Activated naive CD8-positive, alpha-beta T cell treated with anti-CD3 and anti-CD28 coated beads, Interleukin-2, amount 50 U/mL, for 16 hours (primary cell): ENCODE results near the gene CUBN.
A peak's percentile ranks its signal among the peaks of the same experiment; 100 is the strongest.
"Not testable (repeated sequence)": the region's sequence is repeated elsewhere in the genome, so short reads cannot be mapped to it uniquely, and the experiment has no call there.

ENCODE experiments used
- DNase-seq: peaks from one replicate; pipeline ENCODE4 v3.0.0-alpha.2; 2020; ENCODE audit warnings: low read depth, low spot score

CUBN gene

DNA sequence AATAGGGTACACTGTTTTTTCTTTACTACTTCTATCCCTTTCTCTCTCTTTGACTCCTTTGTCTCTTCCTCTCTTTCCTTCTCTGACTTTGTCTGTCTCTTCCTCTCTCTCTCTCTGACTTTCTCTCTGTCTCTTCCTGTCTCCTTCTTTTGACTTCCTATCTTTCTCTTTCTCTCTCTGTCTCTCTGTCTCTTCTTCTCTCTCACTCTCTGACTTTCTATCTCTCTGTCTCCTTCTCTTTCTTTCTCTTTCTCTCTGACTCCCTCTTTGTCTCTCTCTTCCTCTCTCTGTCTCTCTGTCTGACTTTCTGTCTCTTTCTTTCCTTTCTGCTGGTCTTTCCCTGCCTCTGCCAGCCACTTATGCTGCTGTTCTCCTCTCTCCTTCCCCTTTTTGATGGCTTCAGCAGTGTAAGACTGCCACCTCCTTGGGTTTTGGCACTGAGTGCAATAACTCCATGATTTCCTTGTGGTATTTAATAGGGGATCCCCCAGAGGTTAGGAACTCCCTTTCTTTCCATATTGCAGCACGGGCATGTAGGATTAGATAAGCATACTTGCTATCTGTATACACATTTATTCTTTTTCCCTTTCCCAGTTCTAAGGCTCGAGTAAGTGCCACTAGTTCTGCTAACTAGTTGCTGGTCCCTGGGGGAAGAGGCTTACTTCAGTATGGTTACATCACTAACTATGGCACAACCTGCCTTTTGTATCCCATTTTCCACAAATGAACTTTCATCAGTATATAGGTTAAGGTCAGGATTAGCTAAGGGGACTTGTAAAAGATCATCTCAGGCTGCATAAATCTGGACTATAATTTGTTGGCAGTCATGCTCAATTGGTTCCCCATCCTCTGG lies 116.3 kb downstream of the CUBN start:
- not testable (repeated sequence) for DNase-seq

DNA sequence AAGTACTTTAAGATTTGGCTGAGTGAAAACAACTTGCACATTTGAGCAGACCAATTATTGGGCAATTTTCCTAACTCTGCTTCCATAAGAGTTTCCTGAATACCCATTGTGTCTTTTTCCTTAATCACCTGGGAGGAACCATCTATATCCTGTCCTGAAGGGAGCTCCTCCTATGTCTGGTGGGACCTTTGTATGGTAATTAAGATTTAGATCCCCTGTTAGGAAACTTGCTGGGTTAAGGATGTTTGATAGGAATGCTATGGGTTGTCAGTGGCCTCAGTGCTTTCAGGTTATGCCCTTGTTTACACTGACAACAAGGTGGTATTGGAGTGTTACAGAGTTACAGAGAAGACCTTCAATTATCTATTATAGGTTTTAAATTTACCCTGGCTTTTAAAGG lies 116.9 kb downstream of the CUBN start:
- not testable (repeated sequence) for DNase-seq

DNA sequence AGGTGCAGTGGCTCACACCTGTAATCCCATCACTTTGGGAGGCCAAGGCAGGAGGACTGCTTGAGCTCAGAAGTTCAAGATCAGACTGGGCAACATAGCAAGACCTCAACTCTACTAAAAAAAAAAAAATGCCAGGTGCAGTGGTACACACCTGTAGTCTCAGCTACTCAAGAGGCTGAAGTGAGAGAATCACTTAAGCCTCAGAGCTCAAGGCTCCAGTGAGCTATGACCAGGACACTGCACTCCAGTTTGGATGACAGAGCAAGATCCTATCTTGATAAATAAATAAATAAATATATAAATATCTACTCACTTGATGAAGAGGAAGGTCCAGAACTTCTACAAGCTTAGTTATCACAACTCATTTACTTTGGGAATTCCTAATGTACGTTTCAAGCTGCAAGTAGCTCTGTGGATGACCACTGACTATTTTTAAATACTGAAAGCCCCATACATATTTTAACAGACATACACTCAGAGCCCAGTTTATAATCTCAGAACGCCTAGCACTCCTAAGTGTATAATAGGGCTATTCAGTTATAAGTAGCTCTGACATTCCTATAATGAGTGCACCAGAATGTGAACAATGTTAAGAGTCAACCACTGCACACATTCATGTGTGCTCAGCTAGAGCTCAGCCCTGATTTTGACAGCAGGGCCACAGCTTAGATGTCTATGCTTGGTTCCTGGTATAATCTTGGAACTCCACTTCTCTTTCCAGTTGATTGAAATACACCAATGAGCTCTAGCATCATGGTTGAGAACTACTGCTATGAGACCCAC lies 119.1 kb downstream of the CUBN start:
- no peak for DNase-seq

DNA sequence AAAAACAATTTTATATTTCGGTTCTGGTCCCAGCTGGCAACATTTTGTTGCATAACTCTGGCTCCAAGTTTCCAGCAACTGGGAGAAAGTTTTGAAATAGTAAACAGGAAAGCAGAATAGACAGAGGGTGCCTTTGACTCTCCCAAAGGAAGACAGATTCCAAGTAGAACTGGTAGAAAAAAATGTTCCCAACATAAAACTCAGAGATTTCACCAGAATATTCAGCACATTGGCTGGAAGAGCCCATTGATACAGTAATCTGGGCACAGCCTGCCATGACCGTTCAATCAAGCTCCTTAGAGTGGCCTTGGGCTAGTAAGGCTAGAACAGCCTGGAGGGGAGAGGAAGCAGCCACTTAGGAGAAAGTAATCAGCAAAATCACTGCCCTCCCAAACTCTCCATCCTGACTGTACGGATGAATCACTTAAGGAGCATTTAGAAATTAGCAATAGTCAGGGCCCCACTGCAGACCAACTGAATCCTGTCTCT lies 120.4 kb downstream of the CUBN start:
- DNase-seq: no peak

DNA sequence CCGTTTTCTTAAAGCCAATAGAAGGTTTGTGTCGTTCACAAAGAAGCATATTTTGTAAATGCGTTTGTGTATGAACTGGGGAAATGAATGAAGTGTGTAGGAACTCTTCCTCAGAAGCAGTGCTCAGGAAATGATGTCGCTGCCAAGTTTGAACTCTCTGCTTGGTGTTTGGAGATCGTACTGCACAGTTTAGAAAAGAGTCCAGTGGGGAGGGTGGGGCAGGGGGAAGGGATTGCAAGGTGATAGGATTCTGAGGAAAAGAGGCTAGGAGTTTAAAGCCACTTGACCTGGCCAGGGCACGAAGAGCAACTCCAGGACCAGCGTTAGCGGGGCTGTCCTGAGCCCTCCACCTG lies 122.2 kb downstream of the CUBN start:
- no peak for DNase-seq

DNA sequence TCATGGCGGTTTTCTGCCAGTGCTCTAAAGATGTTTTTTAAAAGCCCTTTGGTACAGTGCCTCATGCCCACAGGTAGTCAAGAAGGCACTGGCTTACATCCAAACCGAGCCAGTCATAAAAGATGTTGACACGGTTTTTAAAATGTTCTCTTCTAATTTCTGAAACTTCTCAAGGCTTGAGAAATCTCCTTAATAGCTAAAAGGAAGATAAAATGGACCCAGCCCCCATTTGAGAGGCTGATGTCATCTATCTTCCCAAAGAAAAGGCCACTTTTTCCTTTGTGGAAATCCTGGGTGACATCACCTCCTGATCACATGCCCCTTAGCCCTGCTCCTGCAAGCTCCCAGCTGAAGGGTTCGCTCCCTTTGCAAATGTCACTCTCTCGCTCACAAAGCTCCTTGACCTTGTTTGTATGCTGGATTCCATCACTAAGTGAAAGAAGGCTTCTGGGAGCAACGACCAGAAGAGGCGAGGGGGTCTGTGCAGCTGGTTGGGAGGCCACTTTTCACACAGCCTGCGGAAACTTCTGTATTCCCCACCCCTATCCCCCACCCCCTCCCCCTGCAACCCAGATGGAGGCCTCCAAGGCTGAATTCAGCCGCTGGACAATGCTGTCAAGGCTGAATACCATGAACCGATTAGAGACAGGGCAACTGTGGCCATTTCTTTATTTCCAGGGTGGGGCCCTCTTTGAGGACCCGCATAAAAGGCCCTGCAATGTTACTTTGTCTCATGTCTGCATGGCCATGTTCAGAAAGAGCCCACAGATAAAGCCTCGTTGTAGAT lies 122.8 kb downstream of the CUBN start:
- no peak for DNase-seq

DNA sequence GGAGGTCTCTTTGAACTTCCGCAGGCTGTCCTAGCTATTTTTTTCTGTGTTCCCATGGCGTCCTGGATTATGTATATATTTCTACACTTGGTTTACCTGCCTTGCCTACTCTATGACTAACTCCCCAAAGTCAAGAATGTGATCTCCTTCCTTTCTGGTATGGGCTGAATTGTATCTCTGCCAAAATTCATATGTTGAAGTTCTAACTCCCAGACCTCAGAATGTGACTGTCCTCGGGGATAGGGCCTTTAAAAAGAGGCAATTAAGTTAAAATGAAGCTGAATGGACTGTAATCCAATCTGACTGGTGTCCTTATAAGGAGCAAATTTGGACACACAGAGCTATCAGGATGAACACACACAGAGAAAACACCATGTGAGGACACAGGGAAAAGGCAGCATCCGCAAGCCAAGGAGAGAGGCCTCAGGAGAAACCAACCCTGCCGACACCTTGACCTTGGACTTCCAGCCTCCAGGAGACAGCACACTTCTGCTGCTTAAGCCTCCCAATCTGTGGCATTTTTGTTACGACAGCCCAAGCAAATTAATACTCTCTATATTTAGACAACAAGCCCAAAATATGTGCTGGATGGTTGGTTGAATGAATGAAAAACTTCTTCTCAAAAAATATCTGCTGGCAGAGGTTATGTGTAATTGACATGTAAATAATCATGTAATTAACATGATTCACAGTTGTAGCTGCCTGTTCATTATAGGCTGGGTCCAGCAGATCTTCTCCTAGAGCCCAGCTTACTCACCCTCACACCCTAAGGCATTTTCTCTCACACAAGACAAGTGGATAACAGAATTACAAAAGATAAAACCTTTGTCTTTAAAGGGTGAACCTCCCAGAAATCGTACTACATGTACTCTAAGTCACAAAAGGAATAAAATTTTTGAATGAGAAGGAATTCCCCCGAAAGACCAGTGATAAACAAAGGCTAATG lies 123.7 kb downstream of the CUBN start:
- no peak for DNase-seq

DNA sequence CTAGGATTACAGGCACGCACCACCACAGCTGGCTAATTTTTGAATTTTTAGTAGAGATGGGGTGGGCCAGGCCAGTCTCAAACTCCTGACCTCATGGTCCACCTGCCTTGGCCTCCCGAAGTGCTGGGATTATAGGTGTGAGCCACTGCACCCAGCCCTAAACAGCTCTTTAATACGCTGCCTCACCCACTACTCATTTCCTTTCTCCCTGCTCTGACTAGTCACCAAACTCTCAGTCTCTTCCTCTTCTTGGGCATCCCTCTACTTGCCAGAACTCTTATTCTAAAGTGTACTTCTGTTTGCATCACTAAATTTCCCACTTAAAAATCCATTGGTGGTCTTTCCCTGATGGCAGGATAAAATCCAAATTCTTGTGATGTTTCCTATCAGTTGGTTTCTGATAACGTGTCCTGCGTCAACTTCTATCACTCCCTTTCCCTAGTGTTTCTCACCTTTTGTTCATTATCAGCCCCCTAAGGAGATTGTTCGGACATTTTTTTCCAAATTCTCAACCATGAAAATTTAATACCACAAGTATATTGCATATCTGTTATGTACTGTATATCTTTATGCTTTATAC lies 124.7 kb downstream of the CUBN start:
- no peak for DNase-seq

DNA sequence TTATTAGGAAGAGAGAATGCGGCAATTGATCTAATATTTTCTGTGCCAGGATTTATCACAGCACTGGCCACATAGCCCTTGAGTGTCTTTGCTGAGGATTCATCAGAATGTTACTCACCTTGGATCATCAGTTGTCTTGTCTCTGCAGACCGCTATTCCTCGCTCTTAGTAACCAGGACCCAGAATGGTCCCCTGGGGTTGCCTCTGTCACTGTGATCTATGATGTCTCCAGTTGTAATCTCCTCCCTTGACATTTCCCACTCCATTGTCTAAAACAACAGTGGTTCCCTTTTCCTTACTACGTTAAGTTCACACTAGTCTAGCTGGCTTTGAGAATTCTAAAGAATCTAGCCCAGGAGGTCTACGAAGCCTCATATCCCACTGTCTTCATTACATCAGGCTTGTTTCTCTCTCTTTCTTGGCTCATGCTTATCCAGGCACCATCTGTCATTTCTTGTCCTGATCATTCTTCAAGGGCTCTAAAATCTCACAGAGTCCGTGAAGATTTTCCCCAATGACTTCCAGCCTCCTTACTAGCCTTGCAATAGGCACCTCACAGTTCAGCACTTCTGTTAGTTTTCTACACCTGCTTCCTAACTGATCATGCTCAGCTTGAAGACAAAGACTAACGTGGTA lies 125.8 kb downstream of the CUBN start:
- no peak for DNase-seq

DNA sequence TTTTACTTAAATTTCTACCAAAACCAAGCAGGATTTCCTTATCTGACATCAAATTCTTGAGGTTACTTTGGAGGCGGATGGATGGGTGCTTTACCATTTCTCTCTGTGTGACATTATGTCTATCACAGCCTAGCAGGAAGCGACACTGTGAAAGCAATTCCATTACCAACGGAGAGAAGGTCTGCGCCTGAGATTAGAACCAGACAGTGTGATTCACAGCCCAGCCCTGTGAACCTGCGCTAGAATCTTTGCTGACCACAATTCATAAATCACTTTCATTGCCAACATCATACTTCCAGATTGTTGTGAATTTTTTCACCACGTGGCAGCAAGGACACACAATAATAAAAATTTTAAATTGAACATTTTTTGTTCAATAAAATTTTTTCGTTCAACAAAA lies 126.5 kb downstream of the CUBN start:
- peak; percentile 34 for DNase-seq

DNA sequence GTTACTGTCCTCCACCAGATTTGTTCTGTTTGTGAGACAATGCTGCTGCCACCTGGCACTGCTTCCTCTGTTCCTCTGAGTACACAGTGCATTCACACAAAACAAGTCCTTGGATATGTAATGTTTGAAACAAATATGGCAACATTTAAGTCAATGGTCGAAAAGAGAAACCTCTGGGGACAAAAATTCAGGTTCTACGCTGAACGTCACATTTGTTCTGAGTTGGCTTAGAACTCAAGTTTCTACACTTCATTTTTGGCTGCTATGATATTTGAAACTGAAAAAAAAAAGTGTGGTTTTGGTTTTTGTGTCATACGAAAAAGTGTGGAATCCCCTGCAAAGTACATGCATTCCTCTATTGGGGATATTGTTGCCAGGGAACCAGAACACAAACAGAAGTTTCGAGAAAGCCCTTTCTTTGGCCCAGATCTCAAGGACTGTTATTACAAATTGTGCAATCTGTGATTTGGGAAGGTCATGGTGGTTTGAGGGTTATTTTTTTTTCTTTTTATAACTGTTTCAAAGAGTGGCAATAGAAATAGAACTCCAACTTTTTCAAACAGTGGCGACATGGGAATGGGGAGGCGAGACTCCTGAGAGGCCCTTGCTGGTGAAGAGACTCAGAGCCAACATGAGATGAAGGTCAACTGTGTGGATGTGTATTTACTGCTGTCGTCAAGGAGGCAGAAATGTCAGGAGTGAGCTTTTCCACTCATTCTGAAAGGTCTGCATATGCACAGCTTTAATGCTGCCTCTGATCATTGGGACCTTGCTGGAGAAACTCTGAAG lies 127.5 kb downstream of the CUBN start:
- no peak for DNase-seq

DNA sequence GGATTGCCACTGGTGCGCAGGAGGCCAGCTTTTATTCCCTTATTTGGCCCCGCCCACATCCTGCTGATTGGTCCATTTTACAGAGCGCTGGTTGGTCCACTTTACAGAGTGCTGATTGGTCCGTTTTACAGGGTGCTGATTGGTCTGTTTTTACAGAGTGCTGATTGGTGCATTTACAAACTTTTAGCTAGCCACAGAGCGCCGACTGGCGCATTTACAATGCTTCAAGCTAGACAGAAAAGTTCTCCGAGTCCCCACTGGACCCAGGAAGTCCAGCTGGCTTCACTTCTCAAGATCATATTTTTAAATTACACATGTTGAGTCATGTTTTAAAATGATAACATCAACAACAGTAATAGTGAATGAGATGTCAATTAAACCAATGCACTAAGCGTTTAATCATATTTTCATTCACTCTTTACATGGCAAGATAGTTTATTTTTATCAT lies 128.3 kb downstream of the CUBN start:
- DNase-seq: no peak

DNA sequence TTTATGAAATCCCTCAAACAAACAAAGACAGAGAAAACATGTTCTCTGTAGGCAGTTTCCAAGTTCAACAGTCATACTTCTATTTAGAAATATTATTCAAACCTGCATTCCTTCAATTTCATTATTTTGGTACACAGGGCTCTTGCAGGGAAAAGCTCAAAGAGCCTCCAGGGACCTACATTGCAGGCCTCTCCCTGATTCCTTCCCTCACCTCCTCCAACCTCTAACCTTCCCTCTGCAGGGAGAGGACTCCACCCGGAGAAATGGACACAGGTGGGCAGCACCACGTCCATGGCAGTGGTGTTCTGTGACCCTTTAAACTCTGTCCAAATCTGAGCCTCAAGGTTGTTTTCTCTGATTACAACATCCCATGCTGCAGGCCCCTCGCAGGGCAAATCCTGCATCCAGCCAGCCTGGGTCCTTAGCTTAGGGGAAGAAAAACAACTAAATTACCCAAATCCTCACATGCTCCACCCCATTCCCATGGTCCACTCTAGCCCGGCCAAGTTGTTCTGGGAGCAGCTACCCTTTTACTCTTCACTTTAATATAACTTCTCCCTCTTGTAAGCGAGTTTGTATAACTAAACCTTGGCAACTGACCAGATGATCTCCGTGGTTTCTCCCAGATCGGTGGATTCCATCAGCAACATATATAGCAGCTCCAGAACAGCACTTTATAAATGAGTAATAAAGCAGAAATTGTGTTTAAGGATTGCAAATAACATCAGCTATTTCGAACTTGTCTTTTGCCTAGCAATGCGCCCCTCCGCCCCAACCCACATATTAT lies 129.8 kb downstream of the CUBN start:
- DNase-seq: no peak

DNA sequence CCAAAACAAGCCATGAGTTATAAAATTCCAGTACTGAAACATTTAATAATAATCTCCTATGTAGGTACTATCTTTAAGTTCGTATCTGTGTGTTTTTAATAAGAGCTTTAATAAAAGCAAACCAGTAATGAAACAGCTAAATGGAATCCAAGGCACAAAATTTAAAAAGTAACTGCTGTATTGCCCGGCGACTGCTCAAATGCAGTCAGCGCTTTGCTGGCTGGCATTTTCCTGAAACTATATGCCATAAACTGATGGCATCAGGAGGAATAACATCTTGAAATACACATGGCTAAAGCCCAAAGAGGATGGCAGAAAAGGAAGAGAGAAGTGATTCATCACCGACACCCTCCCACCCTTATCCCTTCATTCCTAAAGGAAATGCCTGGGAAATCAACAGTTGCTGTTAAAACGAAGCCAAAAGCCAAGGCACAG lies 133.1 kb downstream of the CUBN start:
- no peak for DNase-seq

DNA sequence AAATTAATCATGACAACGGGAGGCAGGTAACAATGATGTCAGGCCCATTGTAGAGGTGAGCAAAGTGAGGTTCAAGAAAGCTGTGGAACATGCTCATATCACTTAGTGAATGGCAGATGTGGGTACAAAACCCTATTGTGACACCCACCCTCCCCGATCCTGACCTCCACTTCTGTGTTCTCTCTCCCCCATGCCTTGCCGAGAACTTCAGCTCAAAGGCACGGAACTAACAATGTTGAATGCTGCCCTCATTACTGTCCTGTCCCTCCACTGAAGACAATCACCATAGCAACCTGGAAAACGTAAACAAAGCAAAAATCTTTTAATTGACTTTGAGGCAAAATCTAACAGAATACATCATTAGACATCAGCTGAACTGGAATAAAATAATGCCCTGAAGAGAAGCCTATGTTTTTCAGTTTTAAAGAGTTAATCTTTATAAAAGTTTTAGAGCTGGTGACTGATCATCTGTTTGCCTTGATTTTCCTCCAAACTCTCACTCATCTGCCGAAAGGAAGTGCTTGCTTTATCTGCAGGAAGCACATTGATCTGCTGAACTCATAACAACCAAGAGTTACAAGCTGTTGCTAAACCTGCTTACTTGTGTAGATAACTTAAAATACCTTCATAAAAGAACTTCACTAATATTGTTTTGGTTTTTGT lies 133.6 kb downstream of the CUBN start:
- DNase-seq: no peak

DNA sequence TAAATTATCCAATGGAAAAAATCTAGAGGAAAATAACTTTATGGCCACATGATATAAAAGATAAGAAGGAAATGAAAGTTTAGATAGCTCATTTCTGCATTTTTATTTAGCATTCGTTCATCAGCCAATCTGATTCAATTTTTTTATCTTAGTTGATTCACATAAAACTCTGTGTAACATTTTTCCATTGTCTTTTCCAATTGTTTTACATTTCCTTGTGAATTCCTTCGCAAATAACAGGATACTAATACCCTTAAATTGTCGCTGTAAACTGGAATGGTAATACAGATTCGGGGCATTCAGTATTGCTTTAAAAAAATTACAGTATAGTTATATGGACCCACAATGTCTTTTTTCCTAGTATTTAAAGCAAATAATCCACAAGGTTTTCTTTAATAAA lies 136.4 kb downstream of the CUBN start:
- DNase-seq: no peak

DNA sequence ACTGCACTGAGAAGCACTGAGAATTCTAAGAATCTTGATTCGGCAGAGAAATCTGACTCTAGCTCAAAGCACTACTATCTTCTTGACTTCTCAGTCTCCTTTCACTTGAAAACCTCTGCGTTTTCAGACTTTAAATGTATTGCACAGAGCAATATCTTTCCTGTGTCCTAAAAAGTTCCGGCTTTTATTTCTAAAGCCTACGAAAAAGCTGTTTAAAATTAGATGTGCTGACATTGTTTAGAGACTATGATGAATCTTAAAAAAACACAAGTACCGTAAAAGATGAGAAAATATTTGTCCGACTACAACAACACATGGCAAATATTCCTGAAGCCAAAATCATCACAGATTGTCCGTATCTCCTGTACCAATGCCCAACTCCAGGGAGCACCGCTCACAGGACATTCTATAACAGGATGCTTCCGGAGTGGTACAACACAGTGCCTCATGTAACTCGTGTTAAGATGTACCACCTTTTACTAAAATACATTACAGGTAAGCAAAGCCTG lies 136.9 kb downstream of the CUBN start:
- DNase-seq: no peak

DNA sequence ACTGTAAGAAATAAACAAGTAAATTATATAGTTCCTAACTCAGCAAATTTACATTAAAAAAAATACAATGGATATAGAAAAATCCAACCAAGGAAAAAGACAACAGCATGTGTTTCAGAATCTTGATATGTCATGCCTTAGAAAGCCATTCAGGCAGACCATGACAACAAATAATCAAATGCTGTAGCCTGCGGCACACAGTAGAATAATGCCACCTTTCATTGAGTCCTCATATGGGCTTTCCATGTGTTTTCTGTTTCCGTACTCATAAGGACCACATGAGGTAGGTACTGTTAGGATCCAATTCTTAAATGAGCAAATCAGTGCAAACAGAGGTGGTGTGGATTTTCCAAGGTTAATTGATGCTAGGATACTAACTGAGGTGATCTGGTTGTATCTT lies 138.6 kb downstream of the CUBN start:
- DNase-seq: no peak
